Mesenchymal stem cell (in vitro differentiated cells and primary cell): Measurements from ENCODE around the gene FUZ.

Experiments used
- DNase-seq: peaks from one replicate; pipeline ENCODE4 v3.0.0-alpha.2; 2013
- H2AFZ ChIP-seq: one replicate; pipeline ENCODE4 v1.6.1; 2013; ENCODE audit warnings: low read depth, mild to moderate bottlenecking, control low read depth, inconsistent platforms, low read length, moderate library complexity
- H2AK5ac ChIP-seq: 2 replicates; pipeline ENCODE4 v1.6.1; 2013; ENCODE audit warnings: low read length, moderate library complexity, mild to moderate bottlenecking, inconsistent platforms; ENCODE audit not compliant: severe bottlenecking
- H2BK120ac ChIP-seq: one replicate; pipeline ENCODE4 v1.6.1; 2013; ENCODE audit warnings: low read depth, mild to moderate bottlenecking, inconsistent platforms, low read length, moderate library complexity
- H2BK12ac ChIP-seq, 2 experiments: one replicate each; pipeline ENCODE4 v1.6.1; 2013; ENCODE audit warnings: inconsistent platforms in 2 of 2, low read length in 2 of 2, mild to moderate bottlenecking in 2 of 2, moderate library complexity in 2 of 2, control low read depth in 1 of 2
- H2BK15ac ChIP-seq: one replicate; pipeline ENCODE4 v1.6.1; 2013; ENCODE audit warnings: mild to moderate bottlenecking, low read depth, inconsistent platforms; ENCODE audit not compliant: poor library complexity, severe bottlenecking
- H2BK5ac ChIP-seq: 2 replicates; pipeline ENCODE4 v1.6.1; 2013; ENCODE audit warnings: low read depth, mild to moderate bottlenecking, low read length, control low read depth, inconsistent platforms; ENCODE audit not compliant: poor library complexity, severe bottlenecking
- H3K14ac ChIP-seq, 2 experiments: one replicate each; pipeline ENCODE4 v1.6.1; 2013; ENCODE audit warnings: inconsistent platforms in 2 of 2, low read length in 2 of 2, control low read depth in 1 of 2, mild to moderate bottlenecking in 1 of 2, moderate library complexity in 1 of 2
- H3K18ac ChIP-seq, 2 experiments: one replicate each; pipeline ENCODE4 v1.6.1; 2013; ENCODE audit warnings: inconsistent platforms in 2 of 2, low read length in 2 of 2, control low read depth in 1 of 2, low read depth in 1 of 2, mild to moderate bottlenecking in 1 of 2
- H3K23ac ChIP-seq, 2 experiments: one replicate each; pipeline ENCODE4 v1.6.1; 2013; ENCODE audit warnings: inconsistent platforms in 2 of 2, low read length in 2 of 2, mild to moderate bottlenecking in 2 of 2, moderate library complexity in 2 of 2, control low read depth in 1 of 2
- H3K27ac ChIP-seq: 2 replicates; pipeline ENCODE4 v1.5.1; 2013; ENCODE audit warnings: mild to moderate bottlenecking, moderate library complexity, low read length, control low read depth, inconsistent platforms; ENCODE audit not compliant: poor library complexity, severe bottlenecking
- H3K27me3 ChIP-seq, 2 experiments: 2 replicates each; pipeline versions ENCODE4 v1.6.1 to v1.7.0; 2013; ENCODE audit warnings: low read length in 2 of 2, mild to moderate bottlenecking in 2 of 2, moderate library complexity in 2 of 2, control low read depth in 1 of 2, inconsistent platforms in 1 of 2; ENCODE audit not compliant: control insufficient read depth in 1 of 2, insufficient read depth in 1 of 2
- H3K36me3 ChIP-seq, 2 experiments: 2 replicates each; pipeline versions ENCODE4 v1.6.1 to v1.7.0; 2013; ENCODE audit warnings: low read length in 2 of 2, control low read depth in 1 of 2, inconsistent platforms in 1 of 2, low read depth in 1 of 2, mild to moderate bottlenecking in 1 of 2; ENCODE audit not compliant: insufficient read depth in 2 of 2, control insufficient read depth in 1 of 2
- H3K4ac ChIP-seq, 2 experiments: one replicate each; pipeline ENCODE4 v1.6.1; 2013; ENCODE audit warnings: inconsistent platforms in 2 of 2, low read length in 2 of 2, mild to moderate bottlenecking in 2 of 2, moderate library complexity in 2 of 2, control low read depth in 1 of 2, low read depth in 1 of 2
- H3K4me1 ChIP-seq: 2 replicates; pipeline ENCODE4 v1.6.1; 2013; ENCODE audit warnings: low read depth, low read length, control low read depth; ENCODE audit not compliant: control insufficient read depth, insufficient read depth
- H3K4me2 ChIP-seq: 2 replicates; pipeline ENCODE4 v1.6.1; 2013; ENCODE audit warnings: low read length, mild to moderate bottlenecking, inconsistent platforms; ENCODE audit not compliant: poor library complexity, severe bottlenecking
- H3K4me3 ChIP-seq, 2 experiments: 2 replicates each; pipeline versions ENCODE4 v1.5.1 to v1.7.0; 2013; ENCODE audit warnings: low read length in 2 of 2, mild to moderate bottlenecking in 2 of 2, control low read depth in 1 of 2, low read depth in 1 of 2; ENCODE audit not compliant: insufficient read depth in 1 of 2
- H3K79me1 ChIP-seq: replicated peaks from 2 replicates; pipeline ENCODE4 v1.6.1; 2013; ENCODE audit warnings: mild to moderate bottlenecking, control low read depth, low read length, inconsistent platforms; ENCODE audit not compliant: poor library complexity, severe bottlenecking
- H3K9ac ChIP-seq: 2 replicates; pipeline ENCODE4 v1.7.0; 2013; ENCODE audit warnings: mild to moderate bottlenecking, low read length, moderate library complexity
- H3K9me3 ChIP-seq: 2 replicates; pipeline ENCODE4 v1.7.0; 2013; ENCODE audit warnings: mild to moderate bottlenecking, low read length; ENCODE audit not compliant: control insufficient read depth
- H4K8ac ChIP-seq: one replicate; pipeline ENCODE4 v1.6.1; 2013; ENCODE audit warnings: inconsistent platforms, mild to moderate bottlenecking, low read length, moderate library complexity
- H4K91ac ChIP-seq: one replicate; pipeline ENCODE4 v1.6.1; 2013; ENCODE audit warnings: mild to moderate bottlenecking, low read length, inconsistent platforms
- WGBS: methylation state at CpG from one replicate; pipeline ENCODE4 v1.1.7; 2013; ENCODE audit warnings: mixed read lengths; 5-methylcytosine and 5-hydroxymethylcytosine counted together

FUZ gene

DNA sequence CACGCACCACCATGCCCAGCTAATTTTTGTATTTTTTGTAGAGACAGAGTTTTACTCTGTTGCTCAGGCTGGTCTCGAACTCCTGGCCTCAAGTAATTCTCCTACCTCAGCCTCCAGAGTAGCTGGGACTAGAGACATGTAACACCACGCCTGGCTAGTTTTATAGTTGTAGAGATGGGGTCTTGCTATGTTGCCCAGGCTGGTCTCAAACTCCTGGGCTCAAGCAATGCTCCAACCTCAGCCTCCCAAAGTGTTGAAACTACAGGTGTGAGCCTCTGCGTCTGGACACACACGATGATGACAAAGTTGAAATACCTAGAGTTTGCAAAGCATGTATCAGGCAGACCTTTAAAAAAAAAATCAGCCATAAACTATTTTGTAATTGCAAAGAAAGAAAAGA, 33.3 kb upstream of the FUZ start:
- no peak overlapping the region for H4K8ac ChIP-seq
- H3K9ac ChIP-seq = no peak overlapping the region
- H2BK120ac ChIP-seq = no peak overlapping the region
- H4K91ac ChIP-seq = no peak overlapping the region
- no peak overlapping the region for H3K4me3 ChIP-seq
- H3K27ac ChIP-seq = no peak overlapping the region
- no peak overlapping the region for H3K23ac ChIP-seq
- WGBS = 100% methylated on average over 1 of the region's 5 CpGs
- no peak overlapping the region for H2BK12ac ChIP-seq
- H3K4ac ChIP-seq = no peak overlapping the region
- DNase-seq = no peak
- H2AFZ ChIP-seq = no peak overlapping the region
- no peak overlapping the region for H2AK5ac ChIP-seq
- H3K14ac ChIP-seq = no peak overlapping the region
- H3K4me2 ChIP-seq = no peak overlapping the region
- no peak overlapping the region for H2BK5ac ChIP-seq
- no peaks in the 10 kb centered on the region for H3K9me3 ChIP-seq
- H3K27me3 ChIP-seq = no peaks in the 10 kb centered on the region
- peaks cover 2 to 4% of the 10 kb centered on the region in 2 experiments for H3K36me3 ChIP-seq
- no peak overlapping the region for H3K18ac ChIP-seq
- H3K4me1 ChIP-seq = peaks cover 10% of the 10 kb centered on the region
- no peak overlapping the region for H2BK15ac ChIP-seq
- H3K79me1 ChIP-seq = peaks cover 15% of the 10 kb centered on the region

GRCh38 chr19:49845414-49845813, 32.3 kb upstream of the FUZ start:
- DNase-seq = no peak
- H2BK5ac ChIP-seq = no peak overlapping the region
- no peak overlapping the region for H3K14ac ChIP-seq
- WGBS = 97% methylated on average over 2 of the region's 3 CpGs
- H3K18ac ChIP-seq = no peak overlapping the region
- peaks cover 10 to 11% of the 10 kb centered on the region in 2 experiments for H3K36me3 ChIP-seq
- peaks cover 21% of the 10 kb centered on the region for H3K79me1 ChIP-seq
- no peak overlapping the region for H3K23ac ChIP-seq
- no peak overlapping the region for H3K9ac ChIP-seq
- no peak overlapping the region for H3K4me2 ChIP-seq
- no peak overlapping the region for H2BK120ac ChIP-seq
- no peak overlapping the region for H2BK15ac ChIP-seq
- H3K9me3 ChIP-seq = no peaks in the 10 kb centered on the region
- H3K4me3 ChIP-seq = no peak overlapping the region
- H3K4ac ChIP-seq = no peak overlapping the region
- no peak overlapping the region for H4K91ac ChIP-seq
- no peak overlapping the region for H3K27ac ChIP-seq
- H2BK12ac ChIP-seq = no peak overlapping the region
- no peak overlapping the region for H4K8ac ChIP-seq
- H3K27me3 ChIP-seq = no peaks in the 10 kb centered on the region
- H2AFZ ChIP-seq = no peak overlapping the region
- peaks cover 10% of the 10 kb centered on the region for H3K4me1 ChIP-seq
- no peak overlapping the region for H2AK5ac ChIP-seq

- no peak overlapping the region for H3K23ac ChIP-seq
- no peak overlapping the region for H3K4me3 ChIP-seq
- no peak overlapping the region for H2AFZ ChIP-seq
- H3K79me1 ChIP-seq = peaks cover 16% of the 10 kb centered on the region
- no peak overlapping the region for H2BK15ac ChIP-seq
- H3K9ac ChIP-seq = no peak overlapping the region
- no peaks in the 10 kb centered on the region for H3K27me3 ChIP-seq
- H2BK12ac ChIP-seq = no peak overlapping the region
- H4K8ac ChIP-seq = no peak overlapping the region
- H3K4ac ChIP-seq = no peak overlapping the region
- no peaks in the 10 kb centered on the region for H3K9me3 ChIP-seq
- no peak overlapping the region for H4K91ac ChIP-seq
- H2BK120ac ChIP-seq = no peak overlapping the region
- H3K27ac ChIP-seq = no peak overlapping the region
- no peak overlapping the region for H3K18ac ChIP-seq
- H3K14ac ChIP-seq = no peak overlapping the region
- no peak overlapping the region for H2AK5ac ChIP-seq
- peaks cover 19 to 21% of the 10 kb centered on the region in 2 experiments for H3K36me3 ChIP-seq
- peaks cover 6% of the 10 kb centered on the region for H3K4me1 ChIP-seq
- no peak overlapping the region for H3K4me2 ChIP-seq
- WGBS = 92% methylated on average over 17 of the region's 18 CpGs
- no peak for DNase-seq
- no peak overlapping the region for H2BK5ac ChIP-seq
Observed at GRCh38 chr19:49844138-49845095, 31.3 kb upstream of the FUZ start.

GRCh38 chr19:49843265-49843664, 30.2 kb upstream of the FUZ start:
- no peak overlapping the region for H2AK5ac ChIP-seq
- WGBS = 100% methylated on average over 2 of the region's 3 CpGs
- H3K4me1 ChIP-seq = peaks cover 3% of the 10 kb centered on the region
- H4K8ac ChIP-seq = no peak overlapping the region
- H3K23ac ChIP-seq = no peak overlapping the region
- H2BK120ac ChIP-seq = no peak overlapping the region
- no peak overlapping the region for H3K9ac ChIP-seq
- no peak overlapping the region for H3K27ac ChIP-seq
- no peaks in the 10 kb centered on the region for H3K27me3 ChIP-seq
- no peak overlapping the region for H3K18ac ChIP-seq
- no peak overlapping the region for H2BK12ac ChIP-seq
- peaks cover 28 to 30% of the 10 kb centered on the region in 2 experiments for H3K36me3 ChIP-seq
- DNase-seq = no peak
- no peak overlapping the region for H2BK15ac ChIP-seq
- no peak overlapping the region for H4K91ac ChIP-seq
- no peak overlapping the region for H3K4me2 ChIP-seq
- H3K4me3 ChIP-seq = no peak overlapping the region
- H3K79me1 ChIP-seq = peaks cover 15% of the 10 kb centered on the region
- H2BK5ac ChIP-seq = no peak overlapping the region
- no peak overlapping the region for H3K14ac ChIP-seq
- H3K9me3 ChIP-seq = no peaks in the 10 kb centered on the region
- H2AFZ ChIP-seq = no peak overlapping the region
- no peak overlapping the region for H3K4ac ChIP-seq
